Spleen (tissue), 7 donors: ENCODE data around the gene CRMP1.

Experiments used
- CTCF ChIP-seq, 11 experiments: fragments of 200-600 bp in 7 of 11; fragments of 450-650 bp in 4 of 11; sonication (generic) in 4 of 11; IDR thresholded peaks in 8 of 11; conservative IDR thresholded peaks in 3 of 11; 1 replicate in 7 of 11; 2 replicates in 4 of 11; pipeline versions ENCODE4 v1.4.0 to v1.8.0; 2016 to 2021; ENCODE audit warnings: antibody characterized with exemption in 11 of 11, inconsistent platforms in 4 of 11, mild to moderate bottlenecking in 1 of 11
- POLR2A ChIP-seq, 3 donors: fragments of 450-650 bp; IDR thresholded peaks; one replicate each; pipeline ENCODE4 v1.5.1; 2017; ENCODE audit warnings: antibody characterized with exemption in 3 of 3, mild to moderate bottlenecking in 1 of 3
- POLR2AphosphoS5 ChIP-seq, 3 donors: sonication (generic); formaldehyde crosslinking; IDR thresholded peaks; one replicate each; pipeline ENCODE4 v1.5.1; 2017; ENCODE audit warnings: antibody characterized with exemption in 3 of 3
- donor health status: DM: no; HTN: no; CAD: no; lungs with moderate emphysema.
- donor health status: DM: no; HTN: no; CAD: no.
- donor health status: DM: no; HTN: no; CAD: no.

GRCh38 chr4:5796976-5797375 lies 95.9 kb downstream of the CRMP1 start:
- TF ChIP-seq CTCF (IDR thresholded peaks at IDR 0.05 in 8 of 11, conservative IDR thresholded peaks at IDR 0.05 in 3 of 11) = no peak
- no peak for TF ChIP-seq POLR2AphosphoS5 (IDR thresholded peaks at IDR 0.05)
- no peak for TF ChIP-seq POLR2A (IDR thresholded peaks at IDR 0.05)
